IPS-18a (cell line): ENCODE data around the gene RBM4.

Experiments used
- H3K27ac ChIP-seq: one replicate; pipeline ENCODE4 v1.5.1; 2013; ENCODE audit warnings: low read length
- H3K27me3 ChIP-seq: one replicate; pipeline ENCODE4 v1.6.1; 2013; ENCODE audit warnings: mild to moderate bottlenecking, low read length; ENCODE audit not compliant: control insufficient read depth, insufficient read depth
- H3K36me3 ChIP-seq: one replicate; pipeline ENCODE4 v1.6.1; 2013; ENCODE audit warnings: low read depth, low read length; ENCODE audit not compliant: control insufficient read depth
- H3K4me1 ChIP-seq: one replicate; pipeline ENCODE4 v1.6.1; 2013; ENCODE audit warnings: low read depth, low read length; ENCODE audit not compliant: control insufficient read depth
- H3K4me3 ChIP-seq: one replicate; pipeline ENCODE4 v1.5.1; 2013; ENCODE audit warnings: low read length
- H3K9ac ChIP-seq: one replicate; pipeline ENCODE4 v1.6.1; 2013; ENCODE audit warnings: mild to moderate bottlenecking, low read length, moderate library complexity
- H3K9me3 ChIP-seq: one replicate; pipeline ENCODE4 v1.6.1; 2013; ENCODE audit warnings: low read depth, low read length; ENCODE audit not compliant: control insufficient read depth

RBM4 gene

DNA sequence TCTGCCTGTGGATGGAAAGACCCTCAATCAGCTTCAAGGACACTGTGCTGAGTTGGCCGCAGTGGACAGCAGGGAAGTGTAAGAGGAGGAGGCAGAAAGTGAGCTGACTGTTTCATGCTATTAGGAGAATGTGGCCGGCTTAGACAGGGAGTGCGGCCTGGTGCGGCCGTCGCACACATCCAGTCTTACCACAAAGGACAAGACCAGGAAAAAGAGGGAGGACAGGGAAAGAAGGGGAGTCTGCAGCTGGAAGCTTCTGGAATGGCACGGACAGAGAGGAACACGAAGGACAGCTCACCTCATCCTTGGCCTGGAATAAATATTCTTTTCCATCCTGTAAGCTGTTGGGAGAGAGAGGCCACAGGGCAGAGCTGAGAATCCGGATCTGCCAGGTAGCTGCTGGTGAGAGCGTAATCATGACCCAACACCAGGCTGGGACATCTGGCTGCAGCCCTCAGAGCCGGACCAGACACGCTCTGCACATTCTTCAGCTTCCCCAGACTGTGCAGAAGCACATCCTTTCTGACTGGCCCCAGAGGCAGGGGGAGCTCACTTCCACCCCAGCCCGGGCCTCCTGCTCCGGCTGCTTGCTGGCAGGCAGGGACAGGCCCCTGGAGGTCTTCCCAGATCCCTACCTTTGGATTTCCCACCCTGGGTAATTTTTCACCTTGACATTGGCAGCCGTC is 47.7 kb downstream of the RBM4 start:
- Histone ChIP-seq H3K27ac (no peak overlapping the region), H3K36me3 (peaks cover 12% of the 10 kb centered on the region), H3K4me3 (no peak overlapping the region), H3K9me3 (no peaks in the 10 kb centered on the region), H3K27me3 (no peaks in the 10 kb centered on the region), H3K4me1 (no peaks in the 10 kb centered on the region), H3K9ac (no peak overlapping the region)

DNA sequence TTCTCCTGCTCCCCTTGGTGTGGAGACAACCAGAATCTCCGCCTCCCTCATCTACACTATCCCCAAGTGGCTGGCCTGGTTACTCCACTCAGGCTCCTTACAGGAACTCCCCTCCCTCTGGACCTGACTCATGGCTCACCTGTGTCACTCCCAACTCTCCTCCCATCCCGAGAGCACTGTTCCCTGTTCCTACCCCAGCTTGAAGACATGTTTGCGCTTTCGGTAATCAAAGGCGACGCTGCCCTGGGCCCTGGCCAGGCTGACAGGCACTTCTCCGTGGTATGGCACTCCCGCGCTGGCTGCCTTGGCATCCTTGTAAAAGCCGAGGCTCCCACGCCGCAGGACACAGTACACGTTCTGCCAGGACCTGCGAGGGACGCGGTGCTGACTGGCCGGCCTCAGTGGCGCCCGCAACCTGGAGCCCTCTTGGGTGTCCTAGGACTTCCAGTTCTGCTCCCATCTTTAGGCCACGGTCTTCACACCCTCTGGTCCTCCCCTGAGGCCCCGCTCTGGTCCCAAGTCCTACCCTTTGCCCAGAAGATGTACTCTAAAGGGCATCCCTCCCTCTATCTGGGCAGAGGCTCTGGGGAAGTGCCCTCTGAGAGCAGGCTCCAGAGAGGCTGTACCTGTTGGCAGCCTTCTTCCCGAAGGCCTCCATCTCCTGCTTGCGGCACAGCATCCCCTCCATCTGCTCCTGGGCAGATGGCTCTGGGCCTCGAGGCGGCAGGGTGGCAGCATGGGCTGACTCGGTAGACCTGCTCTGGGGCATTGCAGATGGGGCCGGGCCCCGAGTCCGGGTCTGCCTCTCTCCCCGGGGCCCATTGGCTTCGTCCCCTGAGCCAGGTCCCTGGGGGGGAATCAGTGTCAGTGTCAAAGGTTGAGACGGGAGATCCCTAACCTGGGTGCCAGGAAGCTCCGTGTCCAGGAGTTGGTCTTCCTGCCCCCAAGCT is 48.6 kb downstream of the RBM4 start:
- Histone ChIP-seq H3K27ac (no peak overlapping the region), H3K9ac (no peak overlapping the region), H3K27me3 (no peaks in the 10 kb centered on the region), H3K4me3 (no peak overlapping the region), H3K9me3 (no peaks in the 10 kb centered on the region), H3K36me3 (peaks cover 20% of the 10 kb centered on the region), H3K4me1 (no peaks in the 10 kb centered on the region)

DNA sequence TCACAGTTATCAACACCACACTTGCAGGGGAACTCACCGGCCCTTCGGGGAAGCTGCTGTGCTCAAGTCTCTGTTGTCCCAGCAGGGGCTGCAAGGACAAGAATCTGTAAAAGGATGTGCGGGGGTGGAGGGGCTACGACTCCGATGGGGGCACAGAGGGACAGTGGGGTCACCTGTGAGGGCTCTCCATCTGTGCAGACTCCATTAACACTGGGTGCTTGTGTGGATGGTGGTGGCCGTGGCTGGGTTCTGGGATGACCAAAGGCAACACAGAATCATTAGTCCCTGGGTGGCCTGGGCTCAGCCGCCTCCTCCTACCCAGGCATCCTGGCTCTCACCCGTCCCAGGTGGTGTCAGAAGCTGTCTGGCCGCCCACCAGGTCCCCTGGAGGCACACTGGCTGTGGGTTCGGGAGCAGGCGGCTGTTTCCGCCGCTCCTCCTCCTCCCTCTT is 49.4 kb downstream of the RBM4 start:
- Histone ChIP-seq H3K9ac (no peak overlapping the region), H3K4me1 (no peaks in the 10 kb centered on the region), H3K27me3 (no peaks in the 10 kb centered on the region), H3K36me3 (peaks cover 27% of the 10 kb centered on the region), H3K27ac (no peak overlapping the region), H3K9me3 (no peaks in the 10 kb centered on the region), H3K4me3 (no peak overlapping the region)

DNA sequence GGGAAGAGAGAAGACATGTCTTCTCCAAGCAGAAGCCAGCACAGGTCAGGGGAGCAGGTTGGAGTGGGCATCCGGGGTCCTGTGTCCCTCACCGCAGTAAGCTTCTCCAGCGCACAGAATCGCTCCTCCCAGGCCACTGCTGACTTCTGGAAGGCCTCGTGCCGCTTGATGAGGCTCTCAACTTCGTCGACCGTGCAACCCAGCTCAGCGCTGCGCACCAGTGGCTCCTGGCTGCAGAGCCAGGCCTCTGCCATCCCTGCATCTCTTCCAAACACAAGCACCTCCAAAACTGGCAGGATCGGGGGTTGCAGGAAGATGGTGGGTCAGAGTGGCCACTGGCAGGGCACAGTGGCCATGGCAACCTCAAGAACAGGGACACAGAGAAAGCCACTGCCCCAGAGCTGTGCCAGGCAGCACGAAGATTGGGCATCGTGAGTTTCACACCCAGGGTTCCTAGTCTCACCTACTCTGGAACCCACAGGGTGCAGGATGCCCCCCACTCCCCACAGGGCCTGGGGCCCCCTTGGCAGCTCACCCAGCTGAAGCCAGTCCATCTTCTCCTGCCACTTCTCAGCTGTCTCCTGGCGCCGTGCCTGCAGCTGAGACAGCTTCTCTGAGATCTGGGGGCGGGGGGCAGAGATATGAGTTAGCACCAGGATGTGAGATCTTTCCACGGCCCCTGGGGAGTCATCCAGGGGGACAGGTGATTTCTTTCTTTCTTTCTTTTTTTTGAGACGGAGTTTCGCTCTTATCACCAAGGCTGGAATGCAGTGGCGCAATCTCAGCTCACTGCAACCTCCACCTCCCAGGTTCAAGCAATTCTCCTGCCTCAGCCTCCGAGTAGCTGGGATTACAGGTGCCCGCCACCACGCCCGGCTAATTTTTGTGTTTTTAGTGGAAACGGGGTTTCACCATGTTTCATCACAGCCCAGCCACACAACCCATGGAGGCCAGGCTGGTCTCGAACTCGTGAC is 50.3 kb downstream of the RBM4 start:
- peaks cover 31% of the 10 kb centered on the region for H3K36me3 ChIP-seq
- no peak overlapping the region for H3K27ac ChIP-seq
- H3K4me1 ChIP-seq: no peaks in the 10 kb centered on the region
- no peaks in the 10 kb centered on the region for H3K27me3 ChIP-seq
- no peaks in the 10 kb centered on the region for H3K9me3 ChIP-seq
- H3K4me3 ChIP-seq: no peak overlapping the region
- H3K9ac ChIP-seq: no peak overlapping the region

DNA sequence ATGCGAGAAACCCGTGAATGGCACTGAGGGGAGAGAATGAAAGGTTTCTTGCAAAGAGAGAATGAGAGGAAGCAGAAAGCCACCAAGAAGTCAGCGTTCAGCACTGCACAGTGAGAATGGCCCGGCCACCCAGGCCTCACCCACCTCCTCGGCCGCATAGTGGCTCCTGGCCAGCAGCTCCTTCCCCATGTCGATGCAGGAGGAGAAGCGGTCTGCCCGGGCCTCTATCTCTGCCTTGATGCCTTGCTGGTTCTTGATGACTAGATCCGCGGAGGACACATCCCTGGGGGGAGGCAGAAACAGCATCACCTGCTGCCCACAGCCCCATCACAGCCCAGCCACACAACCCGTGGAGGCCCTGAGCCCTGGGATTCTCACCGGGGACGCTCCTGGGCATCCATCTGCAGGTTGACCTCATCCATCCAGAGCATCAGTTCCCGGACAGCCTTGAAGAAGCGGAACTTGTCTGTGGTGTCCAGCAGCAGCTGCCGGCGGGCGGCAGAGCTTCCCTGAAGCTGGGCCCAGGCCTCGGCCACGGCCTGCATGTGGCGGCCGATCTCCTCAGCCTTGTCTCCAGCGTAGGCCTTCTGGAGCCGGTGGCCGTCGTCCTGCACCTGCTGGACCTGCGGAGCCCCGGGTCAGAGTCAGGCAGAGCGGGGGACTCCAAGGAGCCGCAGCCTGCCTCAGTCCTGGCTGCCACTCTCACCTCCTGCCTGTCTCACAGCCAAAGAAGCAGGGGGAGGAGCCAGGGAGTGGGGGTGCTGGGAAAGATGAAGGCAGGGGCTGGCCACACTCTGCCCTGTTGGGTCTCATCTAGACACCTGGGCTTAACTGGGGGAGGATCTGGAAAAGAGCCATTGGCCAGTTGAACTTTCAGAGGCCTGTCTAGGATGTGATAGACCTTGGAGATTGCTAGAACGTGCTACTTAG is 51.4 kb downstream of the RBM4 start:
- Histone ChIP-seq H3K9me3 (no peaks in the 10 kb centered on the region), H3K27ac (no peak overlapping the region), H3K27me3 (no peaks in the 10 kb centered on the region), H3K4me1 (no peaks in the 10 kb centered on the region), H3K9ac (no peak overlapping the region), H3K4me3 (no peak overlapping the region), H3K36me3 (peaks cover 31% of the 10 kb centered on the region)

DNA sequence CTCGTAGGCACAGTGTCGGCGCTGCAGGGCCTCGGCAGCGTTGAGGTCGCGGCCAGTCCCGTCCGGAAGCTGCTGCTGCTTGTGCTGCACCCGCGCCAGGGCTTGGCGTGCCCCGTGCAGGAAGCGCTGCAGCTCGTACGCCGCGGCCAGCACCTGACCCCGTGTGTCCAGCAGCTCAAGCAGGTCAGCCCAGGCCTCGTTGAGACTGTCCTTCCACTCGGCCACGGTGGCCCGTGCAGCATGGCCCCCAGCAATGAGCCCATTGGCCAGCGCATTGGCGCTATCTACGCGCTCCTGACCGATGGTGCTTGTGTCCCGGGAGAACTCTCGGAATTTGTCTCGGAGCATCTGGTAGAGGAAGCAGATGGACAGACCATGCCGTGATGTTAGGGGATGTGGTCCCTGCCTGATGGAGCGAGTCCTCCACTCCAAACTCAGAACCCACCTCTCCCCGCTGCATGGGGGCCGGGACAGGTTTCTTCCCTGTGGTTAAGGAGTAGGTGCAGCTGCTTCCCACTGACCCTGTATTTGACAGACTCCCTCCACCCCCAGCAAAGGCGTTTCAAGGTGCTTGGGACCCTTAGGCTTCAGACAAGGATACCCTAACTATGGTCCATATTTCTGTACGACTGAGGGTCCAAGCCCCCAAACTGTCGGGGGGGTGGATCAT is 52.9 kb downstream of the RBM4 start:
- H3K36me3 ChIP-seq: peaks cover 37% of the 10 kb centered on the region
- H3K9me3 ChIP-seq: no peaks in the 10 kb centered on the region
- no peaks in the 10 kb centered on the region for H3K4me1 ChIP-seq
- H3K4me3 ChIP-seq: no peak overlapping the region
- H3K27me3 ChIP-seq: no peaks in the 10 kb centered on the region
- no peak overlapping the region for H3K9ac ChIP-seq
- H3K27ac ChIP-seq: no peak overlapping the region

DNA sequence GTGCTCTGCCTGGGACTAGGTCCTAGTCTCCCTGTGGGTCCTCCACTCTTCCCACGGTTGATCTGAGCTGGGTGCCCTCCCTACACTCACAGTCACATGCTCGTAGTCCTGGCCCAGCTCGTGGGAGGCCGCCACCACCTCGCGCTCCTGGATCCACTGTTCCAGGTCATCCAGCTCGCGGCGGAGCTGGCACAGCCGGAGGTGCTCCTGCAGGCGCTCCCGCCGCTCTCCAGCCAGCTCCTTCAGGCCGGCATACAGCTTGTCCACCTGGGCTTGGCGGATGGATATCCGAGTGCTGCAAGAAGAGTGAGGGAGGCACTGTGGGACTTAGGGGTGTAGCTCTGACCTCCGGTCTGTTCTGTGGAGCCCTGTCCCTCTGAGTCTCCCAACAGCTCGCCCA is 53.9 kb downstream of the RBM4 start:
- peaks cover 47% of the 10 kb centered on the region for H3K36me3 ChIP-seq
- H3K9me3 ChIP-seq: no peaks in the 10 kb centered on the region
- H3K4me3 ChIP-seq: no peak overlapping the region
- no peaks in the 10 kb centered on the region for H3K27me3 ChIP-seq
- no peak overlapping the region for H3K9ac ChIP-seq
- H3K4me1 ChIP-seq: no peaks in the 10 kb centered on the region
- no peak overlapping the region for H3K27ac ChIP-seq

DNA sequence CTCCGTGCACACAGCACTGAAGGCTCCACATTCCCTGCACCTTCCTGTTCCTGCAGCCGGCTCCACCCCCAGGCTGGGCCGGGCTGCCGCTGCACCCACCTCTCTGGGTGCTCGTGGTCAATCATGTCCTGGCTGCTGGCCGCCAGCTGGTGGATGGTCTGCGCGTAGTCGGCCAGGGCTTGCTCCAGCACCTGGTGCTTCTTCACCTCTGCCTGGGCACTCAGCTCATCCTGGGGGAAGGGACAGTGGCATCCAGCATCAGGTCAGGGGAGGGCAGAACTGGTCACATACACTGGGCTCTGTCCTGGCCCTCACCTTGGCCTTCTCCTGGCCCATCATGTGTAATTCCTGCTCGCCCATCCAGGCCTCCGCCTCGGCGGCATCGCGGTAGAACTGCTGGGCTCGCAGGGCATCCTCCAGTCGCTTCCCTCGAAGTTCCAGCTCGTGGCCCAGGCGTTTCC is 54.4 kb downstream of the RBM4 start:
- no peak overlapping the region for H3K4me3 ChIP-seq
- no peaks in the 10 kb centered on the region for H3K9me3 ChIP-seq
- no peak overlapping the region for H3K27ac ChIP-seq
- peaks cover 49% of the 10 kb centered on the region for H3K36me3 ChIP-seq
- H3K9ac ChIP-seq: no peak overlapping the region
- no peaks in the 10 kb centered on the region for H3K27me3 ChIP-seq
- no peaks in the 10 kb centered on the region for H3K4me1 ChIP-seq

DNA sequence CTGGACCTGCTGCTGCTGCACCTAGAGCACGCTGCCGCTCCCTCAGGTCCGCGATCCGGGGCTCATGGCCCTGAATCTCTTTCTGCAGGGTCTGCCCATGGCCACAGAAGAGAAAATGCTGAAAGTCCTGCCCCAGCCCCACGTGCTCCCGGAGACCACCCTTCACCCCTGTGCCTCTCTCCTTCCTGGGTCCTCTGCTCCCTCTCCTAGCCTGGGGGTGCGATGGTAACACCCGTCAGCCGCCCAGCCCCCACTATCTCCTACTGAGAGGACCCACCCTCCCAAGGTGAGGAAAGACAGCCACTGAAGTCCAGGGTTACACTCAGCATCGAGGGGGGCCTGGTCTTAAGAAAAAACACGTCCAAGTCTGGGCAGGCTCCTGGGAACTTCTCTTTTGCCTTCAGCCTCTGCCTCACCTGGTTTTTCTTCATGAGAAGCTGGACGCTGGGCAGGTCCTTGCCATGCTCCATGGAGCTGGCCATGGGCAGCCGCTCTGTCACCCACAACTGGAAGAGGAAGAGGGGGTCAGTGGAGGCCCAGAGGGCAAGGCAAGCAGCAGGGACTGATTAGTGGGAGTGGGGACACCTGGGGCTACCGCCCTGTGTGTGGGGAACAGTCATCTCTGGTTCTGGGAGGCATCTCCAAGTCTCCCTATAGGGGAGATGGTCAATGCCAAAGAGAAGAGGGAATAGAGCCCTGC is 55.0 kb downstream of the RBM4 start:
- Histone ChIP-seq H3K9ac (no peak overlapping the region), H3K9me3 (no peaks in the 10 kb centered on the region), H3K4me1 (no peaks in the 10 kb centered on the region), H3K27ac (no peak overlapping the region), H3K4me3 (no peak overlapping the region), H3K27me3 (no peaks in the 10 kb centered on the region), H3K36me3 (peaks cover 51% of the 10 kb centered on the region)

DNA sequence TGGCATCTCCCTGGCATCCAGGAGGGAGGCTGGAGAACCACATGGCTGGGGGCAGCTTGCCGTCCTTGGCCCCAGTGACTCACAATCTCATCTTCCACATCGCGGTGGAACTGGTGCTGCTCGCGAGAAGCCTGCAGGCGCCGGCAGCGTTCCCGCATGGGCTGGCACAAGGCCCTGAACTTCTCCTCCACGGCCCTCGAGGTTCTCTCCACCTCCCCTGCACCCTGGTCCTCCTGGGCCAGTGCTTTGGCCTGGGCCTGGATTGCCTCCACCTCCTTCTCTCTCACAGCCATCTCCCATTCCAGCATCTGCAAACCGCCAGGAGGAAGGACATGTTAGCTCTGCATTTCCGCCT is 55.5 kb downstream of the RBM4 start:
- Histone ChIP-seq H3K36me3 (peaks cover 51% of the 10 kb centered on the region), H3K27me3 (no peaks in the 10 kb centered on the region), H3K4me3 (no peak overlapping the region), H3K4me1 (no peaks in the 10 kb centered on the region), H3K9me3 (no peaks in the 10 kb centered on the region), H3K27ac (no peak overlapping the region), H3K9ac (no peak overlapping the region)
